ENCODE data around the gene MRPL58. TPM values are rescaled to one million over a fixed set of nuclear protein-coding genes. Genes with fewer than 3 reads are reported as not detected.
"Not testable (repeated sequence)": the region's sequence is repeated elsewhere in the genome, so short reads cannot be mapped to it uniquely, and the experiment has no call there.

The MRPL58 gene
- 87.5 and 91.5 TPM in 2 replicates for total RNA-seq (2014; rRNA removed; shearing (Covaris generic))
- polyA plus RNA-seq (2014; cell fraction: nucleus; rRNA removed) = 61.2 and 91.7 TPM in 2 replicates

DNA sequence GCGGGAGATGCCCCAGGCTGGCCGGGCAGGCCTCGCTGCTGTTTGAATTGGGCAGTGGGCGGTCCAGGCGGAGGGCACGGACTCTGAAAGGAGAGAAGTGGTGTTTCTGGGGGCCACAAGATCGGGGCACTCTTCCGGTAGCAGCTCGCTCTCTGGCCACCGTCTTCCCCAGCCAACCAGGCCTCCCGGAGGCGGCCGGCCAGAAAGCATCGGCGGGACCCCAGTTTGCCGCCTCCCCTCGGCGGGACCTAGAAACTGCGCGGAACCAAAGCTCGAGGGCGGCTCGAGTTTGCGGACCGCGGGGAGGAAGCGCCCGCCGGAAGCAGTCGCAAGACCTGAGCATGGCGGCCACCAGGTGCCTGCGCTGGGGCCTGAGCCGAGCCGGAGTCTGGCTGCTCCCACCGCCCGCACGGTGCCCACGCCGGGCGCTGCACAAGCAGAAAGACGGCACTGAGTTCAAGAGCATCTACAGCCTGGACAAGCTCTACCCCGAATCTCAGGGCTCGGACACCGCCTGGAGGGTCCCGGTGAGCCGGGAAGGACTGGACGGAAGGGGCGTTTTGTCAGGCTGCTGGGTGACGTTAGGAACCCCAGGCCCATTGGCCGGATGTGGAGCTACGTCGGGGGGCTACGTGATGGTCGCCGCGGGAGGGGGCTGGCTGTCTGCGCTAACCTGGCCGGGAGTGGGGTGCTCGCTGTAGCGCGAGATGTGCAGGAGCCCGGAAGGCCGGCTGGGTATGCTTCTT, at the start of gene MRPL58:
Gene MRPL58, plus strand, starts transcription at position 325 of the 746 bp plus-strand sequence. Its CDS starts 17 bp downstream, at position 342.
- peak; percentile 77 for DNase-seq (ENCODE audit: extremely low read depth, low read depth)

DNA sequence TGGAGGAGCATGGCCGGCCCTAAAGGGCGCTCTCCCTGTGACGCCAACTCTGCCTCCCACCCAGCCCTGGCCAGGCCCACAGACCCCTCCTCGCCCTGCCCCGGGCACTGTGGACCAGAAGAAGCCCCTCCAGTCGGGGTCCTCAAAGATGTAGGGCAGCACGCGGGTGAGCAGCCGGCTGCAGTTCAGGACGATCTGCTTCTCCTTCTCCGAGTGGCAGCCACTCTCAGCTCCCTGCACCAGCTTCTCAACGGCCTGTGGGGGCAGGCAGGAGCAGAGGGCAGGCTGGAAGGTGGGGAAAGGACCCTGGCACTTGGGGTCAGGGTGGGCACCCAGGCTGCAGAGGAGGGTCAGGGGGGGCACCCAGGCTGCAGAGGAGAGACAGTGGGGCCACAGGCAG, 48.8 kb upstream of the MRPL58 start:
- no peak for DNase-seq (ENCODE audit: extremely low read depth, low read depth)

DNA sequence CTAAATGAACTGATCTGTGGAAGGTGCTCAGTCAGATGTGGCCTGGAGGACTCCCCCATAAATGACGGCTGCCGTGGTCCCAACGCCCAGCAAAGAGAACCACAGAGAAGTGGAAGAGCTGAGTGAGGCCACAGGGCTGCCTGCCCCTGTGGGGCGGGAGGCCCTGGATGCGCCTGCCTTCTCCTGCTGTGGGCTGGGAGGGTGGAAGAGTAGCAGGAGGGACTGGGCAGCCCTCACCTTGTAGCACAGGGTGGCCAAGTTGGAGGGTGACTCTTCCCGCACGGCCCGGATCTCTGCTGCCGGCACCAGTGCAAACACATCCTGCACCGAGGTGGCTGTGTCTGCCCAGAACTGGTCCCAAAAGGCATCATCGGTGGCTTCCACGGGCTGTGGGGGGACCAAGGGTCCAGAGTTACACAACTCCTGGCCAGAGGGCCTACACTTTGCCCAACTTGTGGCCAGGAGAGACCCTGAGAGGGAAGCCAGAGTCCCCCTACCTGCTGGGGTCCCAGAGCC, 48.2 kb upstream of the MRPL58 start:
- no peak for DNase-seq (ENCODE audit: extremely low read depth, low read depth)

DNA sequence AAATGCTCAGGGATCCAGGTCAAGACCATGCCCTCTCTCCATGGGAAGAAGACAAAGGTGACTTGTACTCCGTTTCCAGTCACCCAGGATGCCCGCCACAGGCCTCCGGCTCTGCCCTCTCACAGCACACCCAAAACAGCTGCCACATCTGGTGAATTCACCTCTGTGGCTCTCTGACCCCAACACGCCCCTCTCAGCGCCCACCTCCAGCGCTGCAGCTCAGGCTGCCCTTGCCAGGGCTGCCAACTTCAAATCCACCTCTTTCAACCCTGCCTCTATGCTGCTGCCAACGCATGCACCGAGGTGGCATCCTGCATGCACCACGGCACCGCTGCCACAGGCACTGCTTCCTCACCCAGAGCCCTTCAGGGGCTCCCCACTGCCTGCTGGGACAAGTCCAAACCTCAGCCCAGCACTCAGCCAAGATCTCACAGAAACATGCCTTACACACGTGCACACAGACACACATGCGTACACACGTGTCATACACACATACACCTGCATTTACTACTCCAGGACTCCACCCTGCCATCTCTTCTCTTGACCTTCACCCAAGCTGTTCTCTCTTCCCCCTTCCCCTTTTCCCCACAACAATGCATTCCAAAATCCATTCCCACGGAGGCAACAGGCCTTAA, 47.4 kb upstream of the MRPL58 start:
- no peak for DNase-seq (ENCODE audit: extremely low read depth, low read depth)

DNA sequence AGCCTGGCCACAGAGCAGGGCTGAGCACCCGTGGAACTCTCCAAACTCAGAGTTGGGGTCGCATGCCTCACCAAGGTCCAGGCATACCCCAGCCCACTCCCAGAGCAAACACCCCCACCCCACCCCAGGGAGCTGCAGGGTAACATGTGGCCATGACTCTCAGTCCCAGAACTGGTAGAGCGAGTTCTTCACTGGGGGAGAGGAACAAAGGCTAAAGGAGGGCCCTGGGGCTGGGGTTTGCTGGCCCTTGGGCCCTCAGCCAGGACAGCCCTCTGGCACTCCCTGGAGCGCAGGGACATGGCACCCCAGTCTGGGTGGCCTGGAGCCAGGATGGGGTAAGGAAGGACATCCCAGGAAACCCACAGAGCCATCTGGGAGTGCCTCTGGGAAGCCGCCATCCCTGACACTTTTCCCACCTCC, 44.1 kb upstream of the MRPL58 start:
- DNase-seq (ENCODE audit: extremely low read depth, low read depth) = no peak

DNA sequence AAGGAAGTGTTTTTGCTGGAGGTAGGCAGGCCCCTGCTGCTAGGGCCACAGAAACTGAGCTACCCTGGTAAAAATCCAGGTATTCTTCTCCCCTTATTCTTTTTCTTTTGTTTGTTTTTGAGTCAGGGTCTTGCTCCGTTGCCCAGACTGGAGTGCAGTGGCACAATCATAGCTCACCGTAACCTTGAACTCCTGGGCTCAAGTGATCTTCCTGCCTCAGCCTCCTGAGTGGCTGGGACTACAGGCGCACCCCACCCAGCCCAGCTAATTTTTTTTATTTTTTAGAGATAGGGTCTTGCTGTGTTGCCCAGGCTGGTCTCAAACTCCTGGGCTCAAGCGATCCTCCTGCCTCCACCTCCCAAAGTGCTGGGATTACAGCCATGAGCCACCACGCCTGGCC, 43.0 kb upstream of the MRPL58 start:
- not testable (repeated sequence) for DNase-seq (ENCODE audit: extremely low read depth, low read depth)

DNA sequence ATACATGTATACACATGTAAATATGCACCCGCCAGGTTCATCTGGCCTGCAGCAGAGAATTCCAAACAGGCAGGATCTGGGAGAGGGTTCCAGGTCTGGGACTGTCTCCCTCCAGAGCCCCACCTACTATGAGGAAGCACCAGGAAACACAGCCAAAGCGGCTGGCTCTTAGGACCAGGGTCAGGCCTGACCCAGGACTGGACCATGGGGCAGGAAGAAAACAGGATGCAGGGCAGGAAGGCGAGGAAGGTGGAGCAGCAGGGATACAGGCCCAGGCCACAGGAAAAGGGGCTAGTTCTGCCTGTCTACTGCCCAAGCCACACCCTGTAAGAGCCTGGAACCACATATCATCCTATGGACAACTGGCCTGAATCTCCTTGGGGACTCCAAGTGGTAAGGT, 42.1 kb upstream of the MRPL58 start:
- no peak for DNase-seq (ENCODE audit: extremely low read depth, low read depth)

DNA sequence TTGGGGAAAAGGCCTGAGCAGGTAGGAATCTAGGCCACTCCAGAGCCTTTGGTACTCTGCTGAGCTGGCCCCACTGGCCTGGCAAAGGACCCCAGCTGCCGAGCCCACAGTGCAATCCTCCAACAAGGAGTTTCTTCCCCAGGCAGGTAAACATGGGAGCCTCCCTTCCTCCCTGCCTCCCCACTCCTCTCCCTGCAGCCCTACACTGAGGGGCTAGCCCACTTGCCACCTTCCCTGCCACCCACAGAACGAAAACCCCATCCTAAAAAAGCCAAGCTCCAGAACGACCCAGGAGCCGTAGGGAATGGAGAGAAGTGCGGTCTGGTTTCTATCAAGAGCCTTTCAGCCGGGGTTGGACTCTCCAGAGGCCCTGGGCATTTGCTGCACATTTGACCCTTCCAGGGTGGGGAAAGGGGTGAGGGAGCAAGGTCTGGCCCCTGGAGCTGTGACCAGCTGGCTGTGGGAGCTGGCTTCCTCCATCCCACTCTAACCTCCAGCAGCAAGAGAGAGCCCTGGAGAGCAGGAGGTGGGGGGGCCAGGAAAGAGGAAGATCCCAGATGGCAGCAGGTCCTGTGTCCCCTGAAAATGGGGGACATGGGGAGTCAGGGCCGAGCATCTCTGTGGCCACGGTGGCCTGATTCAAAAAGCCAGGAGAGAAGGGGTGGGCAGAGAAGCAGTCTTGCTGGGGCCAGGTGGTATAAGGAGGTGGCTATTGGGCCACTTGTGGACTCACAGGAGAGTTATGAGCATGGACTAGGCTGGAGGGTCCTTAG, 41.2 kb upstream of the MRPL58 start:
- DNase-seq (ENCODE audit: extremely low read depth, low read depth) = no peak

DNA sequence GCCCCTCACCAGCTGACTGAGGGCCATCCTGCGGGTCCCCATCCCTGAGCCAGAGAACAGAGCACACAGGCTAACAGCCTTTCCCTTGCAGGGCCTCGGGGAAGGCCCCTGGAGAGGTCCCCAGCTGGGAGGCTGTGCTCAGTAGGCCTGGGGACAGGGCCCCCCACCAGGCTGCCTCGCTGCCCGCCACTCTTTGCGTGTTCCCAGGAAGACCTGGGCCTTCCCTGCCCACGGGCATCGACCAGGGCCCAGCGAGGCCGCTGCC, 40.7 kb upstream of the MRPL58 start:
- DNase-seq (ENCODE audit: extremely low read depth, low read depth) = no peak

DNA sequence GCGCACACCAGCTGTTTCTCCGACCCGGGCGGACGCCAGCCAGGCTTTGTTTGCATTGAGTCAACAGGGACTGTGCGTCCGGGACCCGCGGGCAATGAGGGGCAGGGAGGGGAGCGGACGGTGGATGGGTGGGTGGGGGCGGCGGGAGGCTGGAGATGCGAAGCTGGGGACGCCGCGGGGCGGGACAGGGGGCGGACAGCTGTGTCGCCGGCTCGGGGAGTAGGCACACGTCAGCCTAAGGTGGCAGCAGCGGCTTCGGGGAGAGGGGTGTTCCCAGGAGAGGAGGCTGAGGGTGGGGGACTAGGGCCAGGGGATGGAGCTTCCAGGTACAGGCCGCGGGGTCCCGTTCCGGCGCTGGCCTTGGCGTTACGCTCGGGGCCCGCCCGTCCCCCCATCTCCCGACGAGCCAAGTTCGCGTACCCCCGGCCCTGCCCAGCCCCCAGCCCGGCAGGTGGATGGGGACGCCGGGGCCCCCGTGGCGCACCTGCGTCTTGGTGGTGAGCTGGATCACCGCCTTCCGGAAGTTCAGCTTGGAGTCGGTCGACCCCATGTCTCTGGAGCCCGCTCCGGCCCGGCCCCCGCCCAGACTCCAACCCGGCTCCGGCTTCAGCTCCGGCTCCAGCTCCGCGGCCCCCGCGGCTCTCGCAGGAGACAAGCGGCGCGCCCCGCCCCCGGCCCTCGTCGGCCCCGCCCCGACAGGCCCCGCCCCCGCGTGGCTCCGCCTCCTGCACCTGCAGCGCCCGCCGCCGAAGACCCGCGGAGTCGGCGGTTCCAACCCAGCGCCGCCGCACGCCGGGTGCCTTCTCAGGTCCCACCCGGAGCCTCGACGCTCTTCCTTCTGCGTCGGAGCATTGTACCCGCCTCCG, 40.1 kb upstream of the MRPL58 start, which contains the start of gene HID1:
Gene HID1, minus strand, starts transcription at position 653 of the 866 bp plus-strand sequence. Its CDS starts 103 bp downstream, at position 550.
- DNase-seq (ENCODE audit: extremely low read depth, low read depth) = no peak

DNA sequence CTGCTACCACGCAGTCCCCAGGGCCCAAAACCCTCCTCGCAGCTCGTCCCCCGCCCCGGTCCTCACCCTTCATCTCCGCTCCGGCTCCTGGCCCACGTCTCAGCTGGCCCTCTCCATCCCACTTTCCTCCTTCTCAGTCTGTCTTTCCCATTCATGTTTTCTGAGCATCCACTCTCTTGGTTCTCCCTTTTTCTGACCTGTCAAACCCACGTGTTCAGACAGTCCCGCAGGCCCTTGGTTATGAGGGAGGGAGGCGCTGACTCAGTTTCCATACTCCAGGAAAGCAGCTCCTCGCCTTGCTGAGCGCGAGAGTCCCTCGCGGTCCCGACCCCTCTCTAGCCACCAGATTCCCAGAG, 39.5 kb upstream of the MRPL58 start:
- DNase-seq (ENCODE audit: extremely low read depth, low read depth) = no peak

DNA sequence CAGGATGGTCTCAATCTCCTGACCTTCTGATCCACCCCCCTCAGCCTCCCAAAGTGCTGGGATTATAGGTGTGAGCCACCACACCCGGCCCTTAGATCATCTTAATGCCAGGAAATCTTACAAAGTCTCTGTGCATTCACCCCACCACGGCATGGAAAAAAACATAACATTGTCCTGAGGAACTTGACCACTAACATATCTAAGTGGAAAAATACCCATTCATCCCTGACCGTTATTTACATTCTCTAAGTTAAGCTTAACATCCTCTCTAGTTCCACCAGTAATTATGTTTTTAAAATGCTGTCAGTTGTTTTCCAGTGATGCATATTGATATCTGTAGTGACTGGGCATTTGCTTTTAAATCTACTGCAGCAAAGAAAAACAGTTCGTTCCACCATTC, 36.5 kb upstream of the MRPL58 start:
- DNase-seq (ENCODE audit: extremely low read depth, low read depth) = no peak

DNA sequence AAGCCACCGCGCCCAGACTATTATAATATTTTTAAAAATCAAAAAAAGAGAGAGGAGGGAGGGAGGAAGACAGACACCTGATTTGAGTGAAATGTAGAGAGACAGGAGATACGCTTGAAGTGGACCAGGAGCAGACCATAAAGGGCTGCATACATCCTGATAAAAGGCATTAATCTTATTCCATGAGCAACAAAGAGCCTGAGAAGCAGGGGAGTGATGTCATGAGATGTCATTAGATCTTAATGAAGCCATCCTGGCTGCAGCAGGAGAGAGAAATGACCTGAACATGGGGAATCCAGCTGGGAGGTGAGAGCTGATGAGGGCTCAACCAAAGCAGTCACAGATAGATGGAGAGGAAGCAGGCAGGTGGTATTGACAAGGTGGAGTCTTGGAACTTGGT, 34.7 kb upstream of the MRPL58 start:
- DNase-seq (ENCODE audit: extremely low read depth, low read depth) = no peak

DNA sequence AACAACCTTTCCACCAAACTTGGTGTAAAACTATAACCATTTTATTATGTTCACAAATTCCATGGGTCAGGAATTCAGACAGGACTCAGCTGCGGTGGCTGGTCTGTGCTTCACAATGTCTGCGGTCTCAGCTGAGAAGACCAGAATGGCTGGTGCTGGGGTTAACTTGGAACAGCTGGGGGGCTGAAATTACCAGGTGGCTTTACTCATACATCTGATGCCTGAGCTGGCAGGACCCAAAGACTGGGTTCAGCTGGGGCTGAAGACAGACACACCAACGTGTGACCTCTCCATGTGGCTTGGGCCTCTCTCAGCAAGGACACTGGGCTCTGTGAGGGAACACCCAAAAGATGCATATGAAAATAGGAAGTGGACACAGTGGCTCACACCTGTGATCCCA, 34.2 kb upstream of the MRPL58 start:
- DNase-seq (ENCODE audit: extremely low read depth, low read depth) = no peak

DNA sequence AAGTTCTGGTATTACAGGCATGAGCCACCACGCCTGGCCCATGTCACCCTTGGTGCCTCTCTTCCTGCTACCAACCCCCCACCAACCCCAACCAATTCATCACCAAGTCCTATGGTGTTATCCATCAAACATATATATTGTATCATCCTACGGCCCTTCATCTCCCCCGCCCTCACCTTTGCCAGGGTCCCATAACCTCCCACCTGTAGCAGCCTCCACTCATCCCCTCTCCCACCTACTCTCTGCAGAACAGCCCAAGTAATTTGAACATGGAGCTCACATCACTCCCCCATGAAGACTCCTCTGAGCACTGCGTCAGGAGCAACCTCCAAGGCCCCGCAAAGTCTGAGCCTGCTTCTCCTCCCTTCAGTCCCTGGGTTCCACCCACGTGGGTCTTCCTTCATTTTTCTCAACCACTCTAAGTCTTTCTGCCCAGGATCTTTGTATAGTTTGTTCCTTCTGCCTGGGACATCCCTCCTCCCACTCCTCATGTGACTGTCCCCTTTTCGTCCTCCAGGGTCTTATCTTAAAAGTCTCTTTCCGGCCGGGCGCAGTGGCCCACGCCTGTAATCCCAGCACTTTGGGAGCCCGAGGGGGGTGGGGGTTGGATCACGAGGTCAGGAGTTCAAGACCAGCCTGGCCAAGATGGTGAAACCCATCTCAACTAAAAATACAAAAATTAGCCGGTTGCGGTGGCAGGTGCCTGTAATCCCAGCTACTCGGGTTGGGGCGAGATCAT, 32.9 kb upstream of the MRPL58 start:
- DNase-seq (ENCODE audit: extremely low read depth, low read depth) = no peak

DNA sequence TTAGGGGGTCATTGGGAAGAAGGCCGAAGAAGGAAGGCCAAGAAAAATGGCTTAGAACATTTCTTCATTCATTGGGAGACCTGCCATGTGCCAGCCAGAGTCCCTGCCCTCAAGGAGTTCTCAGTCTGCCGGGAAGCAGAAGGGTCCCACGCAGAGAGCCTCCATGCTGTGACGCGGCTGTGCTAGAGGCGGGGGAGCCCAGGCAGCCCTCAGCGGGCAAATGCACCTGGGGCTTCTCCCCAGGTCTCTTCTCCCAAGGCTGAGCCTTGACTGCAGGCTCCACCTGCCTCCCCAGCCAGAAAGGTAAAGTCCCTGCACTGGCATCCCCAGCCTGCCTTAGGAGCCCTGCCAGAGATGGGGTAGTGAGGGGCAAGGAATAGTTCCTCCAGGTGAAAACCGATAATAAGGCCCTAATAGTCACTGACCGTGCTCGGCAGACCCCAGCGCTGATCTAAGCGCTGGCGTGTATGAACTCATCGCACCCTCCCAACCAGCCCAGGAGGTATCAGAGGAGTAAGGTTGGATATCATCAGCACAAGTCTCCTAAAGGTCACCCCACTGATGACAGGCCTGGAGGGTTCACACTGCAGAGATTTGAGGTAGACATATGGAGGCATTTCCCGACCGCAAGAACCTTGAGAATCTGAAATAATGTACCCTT, 31.0 kb upstream of the MRPL58 start:
- no peak for DNase-seq (ENCODE audit: extremely low read depth, low read depth)

DNA sequence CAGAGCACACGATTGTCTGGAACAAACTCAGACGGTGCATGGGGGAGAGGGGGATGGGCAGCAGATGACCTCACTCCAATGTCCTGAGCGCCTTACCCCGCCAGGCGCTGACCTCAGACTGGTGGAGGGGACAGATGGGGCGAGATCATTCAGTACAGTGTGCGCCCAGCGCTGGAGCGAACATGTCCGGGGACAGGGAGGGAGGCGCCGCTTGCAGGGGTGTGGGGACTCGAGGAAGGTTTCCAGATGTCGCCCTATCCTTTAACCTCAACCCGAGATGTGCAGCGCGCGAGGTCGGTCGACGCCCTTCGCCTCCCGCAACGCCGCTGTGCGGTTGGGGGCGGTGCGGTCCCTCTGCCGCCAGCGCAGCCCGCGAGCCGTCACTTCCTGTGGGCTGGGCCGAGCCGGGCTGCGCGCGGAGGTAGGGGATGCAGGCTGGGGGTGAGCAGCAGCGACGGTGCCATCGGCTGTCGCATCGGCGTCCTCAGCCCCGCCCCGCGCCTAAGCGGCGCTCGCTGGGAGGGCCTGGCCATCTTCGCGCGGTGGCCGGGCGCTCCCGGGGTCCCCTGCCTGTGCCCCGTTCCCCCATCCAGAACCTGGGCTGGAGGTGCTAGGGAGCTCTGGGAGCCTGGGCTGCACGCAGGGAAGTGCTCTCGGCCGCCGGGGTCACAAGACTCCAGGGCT, 30.3 kb upstream of the MRPL58 start:
- peak; percentile 44 for DNase-seq (ENCODE audit: extremely low read depth, low read depth)

DNA sequence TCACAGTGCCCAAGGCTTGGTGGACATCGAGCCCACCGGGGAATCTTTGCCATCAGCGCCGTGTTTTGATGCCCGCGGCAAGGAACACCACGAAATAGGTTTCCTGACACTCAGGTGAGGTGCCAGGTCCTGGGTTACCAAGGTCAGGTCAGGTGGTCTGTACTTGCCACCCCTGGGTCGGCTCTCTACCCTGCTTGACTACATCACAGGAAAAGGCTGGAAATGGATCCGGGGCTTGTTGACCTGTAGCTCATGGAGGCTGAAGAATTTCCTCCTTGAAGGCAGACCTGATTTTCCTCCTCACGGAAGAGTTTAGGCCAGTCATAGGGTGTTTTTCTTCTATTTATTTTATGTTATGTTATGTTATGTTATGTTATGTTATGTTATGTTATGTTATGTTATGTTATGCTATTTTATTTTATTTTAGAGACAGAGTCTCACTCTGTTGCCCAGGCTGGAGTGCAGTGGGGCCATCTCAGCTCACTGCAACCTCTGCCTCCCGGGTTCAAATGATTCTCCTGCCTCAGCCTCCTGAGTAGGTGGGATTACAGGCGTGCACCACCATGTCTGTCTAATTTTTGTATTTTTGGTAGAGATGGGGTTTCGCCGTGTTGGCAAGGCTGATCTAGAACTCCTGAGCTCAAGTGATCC, 29.7 kb upstream of the MRPL58 start:
- DNase-seq (ENCODE audit: extremely low read depth, low read depth) = not testable (repeated sequence)
